ENCODE measurements around the gene MMP17. TPM values are rescaled to one million over a fixed set of nuclear protein-coding genes. Genes with fewer than 3 reads are reported as not detected.

The MMP17 gene
- total and polyA plus RNA-seq, 2 donors (not counting 3 experiments of a cell fraction or from before 2014, with no cell fraction given) = 3.6 to 10.8 TPM

DNA sequence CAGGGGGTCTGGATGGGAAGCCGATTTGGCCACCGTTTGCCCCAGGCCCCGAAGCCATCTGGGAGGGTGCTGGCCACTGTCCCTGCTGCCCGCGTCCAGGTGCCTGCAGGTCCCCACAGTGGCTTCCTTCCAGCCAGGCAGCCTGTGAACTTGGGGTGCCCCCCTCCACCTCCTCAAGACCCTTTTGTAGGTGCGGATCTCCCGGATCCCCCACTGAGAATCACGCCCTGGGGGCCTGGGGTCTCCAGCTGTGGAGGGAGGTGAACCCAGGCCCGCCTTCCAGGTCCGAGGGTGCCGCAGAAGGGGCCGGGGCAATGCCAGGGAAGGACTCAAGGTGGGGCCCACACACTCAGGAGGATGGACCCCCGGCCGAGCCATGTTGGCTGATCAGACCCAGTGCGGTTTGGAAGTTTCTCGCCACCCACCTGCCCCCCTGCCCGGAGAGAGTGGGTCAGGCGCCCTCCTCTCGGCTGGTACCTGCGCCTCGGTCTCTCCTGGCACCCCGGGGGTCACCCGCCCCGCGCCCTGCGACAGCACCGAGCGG lies 1.7 kb downstream of the MMP17 start:
- POLR2A ChIA-PET = no interaction called here
- H3K27ac ChIP-seq (ENCODE audit: insufficient read depth, low read depth, low read length) = no peak overlapping the region
- dilution Hi-C loops (cut with MboI; ENCODE audit: extremely low pct_ligation_motif_present, low sequenced_read_pairs) = no loop called here

More for the DNA sequence above, 1.7 kb downstream of the MMP17 start:
- Histone ChIP-seq H3K79me2 (ENCODE audit: control insufficient read depth, insufficient read depth, low read length) (no peaks in the 10 kb centered on the region), H3K27me3 (ENCODE audit: control insufficient read depth in 2 of 2, insufficient read depth in 2 of 2, low read length in 2 of 2) (peaks cover 0 to 6% of the 10 kb centered on the region in 2 experiments), H3K4me2 (ENCODE audit: insufficient read depth, low read length) (peak overlapping the region; percentile 26), H2AFZ (ENCODE audit: low read depth, low read length) (peak overlapping the region; percentile 82), H3K4me1 (ENCODE audit: control insufficient read depth, extremely low read depth, insufficient read depth, low read length) (peaks cover 12% of the 10 kb centered on the region), H3K9me3 (replicated peaks; ENCODE audit: control insufficient read depth, insufficient read depth, low read length) (no peaks in the 10 kb centered on the region), H3K9me1 (replicated peaks; ENCODE audit: control insufficient read depth, extremely low read depth, insufficient read depth, low read length) (no peaks in the 10 kb centered on the region), H3K36me3 (ENCODE audit: control insufficient read depth in 2 of 2, extremely low read depth in 1 of 2, insufficient read depth in 2 of 2, low read length in 2 of 2) (no peaks in the 10 kb centered on the region), H3K4me3 (replicated peaks in 1 of 3; ENCODE audit: insufficient read depth in 1 of 3, low read depth in 1 of 3, low read length in 3 of 3) (peak overlapping the region in 2 of 3 experiments; percentile 29 to 35), H4K20me1 (replicated peaks; ENCODE audit: control insufficient read depth, extremely low read depth, insufficient read depth, low read length) (no peaks in the 10 kb centered on the region), H3K9ac (replicated peaks; ENCODE audit: extremely low read depth, insufficient read depth, low read length) (no peak overlapping the region)
- CTCF ChIA-PET = interaction anchor here (0.7 to 2.6 kb wide), 10 partner anchors 32 to 1012 kb away, joined by 3 to 29 read pairs (median 4); no protein-coding TSS in a partner anchor
- intact Hi-C loops (cut with micrococcal nuclease) = loop anchor here (1.0 to 5.0 kb wide), 11 partner anchors 25 to 993 kb away; partner anchors contain the start of genes EP400, RAN, SFSWAP and STX2
- TF ChIP-seq EZH2 (IDR thresholded peaks at IDR 0.05; ENCODE audit: borderline replicate concordance, low read depth, low read length, severe bottlenecking) (no peak), POLR2AphosphoS5 (IDR thresholded peaks at IDR 0.05; ENCODE audit: insufficient read depth, low read depth, low read length) (no peak), GATA2 (IDR thresholded peaks at IDR 0.05; ENCODE audit: insufficient read depth, insufficient read length, low read depth, low read length) (no peak), FOS (IDR thresholded peaks at IDR 0.05; ENCODE audit: borderline replicate concordance, insufficient read depth, low read length) (no peak), JUN (IDR thresholded peaks at IDR 0.05; ENCODE audit: borderline replicate concordance, insufficient read depth, insufficient read length, low read depth) (no peak), MYC (IDR thresholded peaks at IDR 0.05; ENCODE audit: low read depth, low read length) (no peak), POLR2A (IDR thresholded peaks at IDR 0.05; ENCODE audit: low read depth, low read length) (no peak), CTCF (IDR thresholded peaks at IDR 0.05; ENCODE audit: extremely low read depth in 1 of 2, insufficient read depth in 1 of 2, low read depth in 1 of 2, low read length in 2 of 2) (no peak), MAX (IDR thresholded peaks at IDR 0.05; ENCODE audit: insufficient read depth, insufficient read length) (no peak)
- no TSS peak for BruUV-seq (replicated peaks)
- FAIRE-seq (no peak), DNase-seq (ENCODE audit: low read depth, low spot score) (no peak)
